Gastroesophageal sphincter (tissue), 4 donors: ENCODE measurements around the gene FLG. TPM values are rescaled to one million over a fixed set of nuclear protein-coding genes. Genes with fewer than 3 reads are reported as not detected.
"Not testable (repeated sequence)": the region's sequence is repeated elsewhere in the genome, so short reads cannot be mapped to it uniquely, and the experiment has no call there.

ENCODE experiments used
- ATAC-seq: fragments of 150-250 bp; one replicate; pipeline ENCODE4 v1.9.1; 2016; ENCODE audit warnings: mild to moderate bottlenecking, moderate library complexity
- H3K27ac ChIP-seq, 4 donors: fragments of 200-600 bp; sonication (generic) in 3 of 4; 1 replicate in 3 of 4; 2 replicates in 1 of 4; pipeline ENCODE4 v1.5.1; 2016 to 2019
- H3K27me3 ChIP-seq: fragments of 200-600 bp; sonication (generic); one replicate; pipeline ENCODE4 v1.5.1; 2019
- H3K36me3 ChIP-seq, 2 donors: fragments of 200-600 bp; sonication (generic); one replicate each; pipeline ENCODE4 v1.5.1; 2019; ENCODE audit warnings: control low read depth in 1 of 2
- H3K4me1 ChIP-seq, 3 donors: fragments of 200-600 bp; sonication (generic); 1 replicate in 2 of 3; 2 replicates in 1 of 3; pipeline ENCODE4 v1.5.1; 2016 to 2019; ENCODE audit warnings: control low read depth in 2 of 3
- H3K4me3 ChIP-seq, 2 donors: fragments of 200-600 bp; sonication (generic); one replicate each; pipeline ENCODE4 v1.5.1; 2019; ENCODE audit warnings: mild to moderate bottlenecking in 1 of 2, moderate library complexity in 1 of 2
- H3K9me3 ChIP-seq, 3 donors: fragments of 200-600 bp; sonication (generic); one replicate each; pipeline ENCODE4 v1.5.1; 2017 to 2019; ENCODE audit warnings: control low read depth in 2 of 3
- EP300 ChIP-seq: sonication (generic); formaldehyde crosslinking; IDR thresholded peaks from one replicate; pipeline ENCODE4 v1.6.1; 2017; ENCODE audit warnings: antibody characterized with exemption, mild to moderate bottlenecking
- POLR2A ChIP-seq, 2 donors: fragments of 450-650 bp; IDR thresholded peaks; one replicate each; pipeline ENCODE4 v1.6.1; 2017; ENCODE audit warnings: antibody characterized with exemption in 2 of 2, mild to moderate bottlenecking in 2 of 2, moderate library complexity in 1 of 2
- POLR2AphosphoS5 ChIP-seq: sonication (generic); formaldehyde crosslinking; IDR thresholded peaks from one replicate; pipeline ENCODE4 v1.6.1; 2017; ENCODE audit warnings: antibody characterized with exemption
- WGBS, 2 donors: methylation state at CpG; one replicate each; pipeline ENCODE4 v1.1.5; 2018; ENCODE audit warnings: low coverage in 1 of 2; 5-methylcytosine and 5-hydroxymethylcytosine counted together
- total RNA-seq, 4 donors: library from RNA; depleted of rRNA; stranded (reverse); fragments of >200 nt; gene quantifications; one replicate each; pipeline ENCODE4 v1.1.0, GENCODE V29; 2016
- TF ChIP-seq, protein P1 (sequence below), 4 experiments: fragments of 200-600 bp in 2 of 4; fragments of 450-650 bp in 2 of 4; sonication (generic) in 1 of 4; IDR thresholded peaks; one replicate each; pipeline ENCODE4 v1.5.1; 2017 to 2019; ENCODE audit warnings: antibody characterized with exemption in 4 of 4, mild to moderate bottlenecking in 2 of 4, moderate library complexity in 2 of 4

FLG gene
- total RNA-seq, 4 donors from 2014 or later, result under 0.01 to 0.08 TPM; not detected in 2

DNA sequence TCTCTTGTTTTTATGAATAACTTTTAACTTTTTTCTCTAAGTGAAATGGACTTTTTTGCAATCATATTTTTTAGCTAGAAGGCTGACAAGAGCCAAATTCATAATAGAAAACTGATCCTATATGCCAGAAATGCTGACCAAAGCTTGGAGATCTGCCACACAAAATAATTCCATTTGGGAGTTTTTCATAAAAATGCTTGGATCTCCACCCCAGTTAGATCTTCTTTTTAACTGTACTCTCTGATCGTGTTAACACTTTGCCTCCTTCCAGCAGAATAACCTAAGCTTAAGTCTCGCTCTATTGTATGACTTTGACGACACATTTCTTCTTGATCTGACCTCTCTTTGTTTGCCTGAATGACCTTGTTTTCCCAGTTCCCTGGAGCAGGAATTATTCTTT is 18.0 kb upstream of the FLG start:
- H3K4me1 ChIP-seq, result no peaks in the 10 kb centered on the region
- no peaks in the 10 kb centered on the region for H3K27me3 ChIP-seq
- ATAC-seq, result no peak
- no peak overlapping the region for H3K27ac ChIP-seq
- no peak overlapping the region for H3K4me3 ChIP-seq
- no peaks in the 10 kb centered on the region for H3K36me3 ChIP-seq
- WGBS, 2 donors, result 45 to 55% methylated on average over 3 of the region's 3 CpGs
- TF ChIP-seq POLR2A (IDR thresholded peaks at IDR 0.05) (no peak), POLR2AphosphoS5 (no peak), EP300 (no peak)
- TF ChIP-seq, protein P1, sequence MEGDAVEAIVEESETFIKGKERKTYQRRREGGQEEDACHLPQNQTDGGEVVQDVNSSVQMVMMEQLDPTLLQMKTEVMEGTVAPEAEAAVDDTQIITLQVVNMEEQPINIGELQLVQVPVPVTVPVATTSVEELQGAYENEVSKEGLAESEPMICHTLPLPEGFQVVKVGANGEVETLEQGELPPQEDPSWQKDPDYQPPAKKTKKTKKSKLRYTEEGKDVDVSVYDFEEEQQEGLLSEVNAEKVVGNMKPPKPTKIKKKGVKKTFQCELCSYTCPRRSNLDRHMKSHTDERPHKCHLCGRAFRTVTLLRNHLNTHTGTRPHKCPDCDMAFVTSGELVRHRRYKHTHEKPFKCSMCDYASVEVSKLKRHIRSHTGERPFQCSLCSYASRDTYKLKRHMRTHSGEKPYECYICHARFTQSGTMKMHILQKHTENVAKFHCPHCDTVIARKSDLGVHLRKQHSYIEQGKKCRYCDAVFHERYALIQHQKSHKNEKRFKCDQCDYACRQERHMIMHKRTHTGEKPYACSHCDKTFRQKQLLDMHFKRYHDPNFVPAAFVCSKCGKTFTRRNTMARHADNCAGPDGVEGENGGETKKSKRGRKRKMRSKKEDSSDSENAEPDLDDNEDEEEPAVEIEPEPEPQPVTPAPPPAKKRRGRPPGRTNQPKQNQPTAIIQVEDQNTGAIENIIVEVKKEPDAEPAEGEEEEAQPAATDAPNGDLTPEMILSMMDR (IDR thresholded peaks at IDR 0.05), result no peak
- H3K9me3 ChIP-seq, result no peaks in the 10 kb centered on the region

DNA sequence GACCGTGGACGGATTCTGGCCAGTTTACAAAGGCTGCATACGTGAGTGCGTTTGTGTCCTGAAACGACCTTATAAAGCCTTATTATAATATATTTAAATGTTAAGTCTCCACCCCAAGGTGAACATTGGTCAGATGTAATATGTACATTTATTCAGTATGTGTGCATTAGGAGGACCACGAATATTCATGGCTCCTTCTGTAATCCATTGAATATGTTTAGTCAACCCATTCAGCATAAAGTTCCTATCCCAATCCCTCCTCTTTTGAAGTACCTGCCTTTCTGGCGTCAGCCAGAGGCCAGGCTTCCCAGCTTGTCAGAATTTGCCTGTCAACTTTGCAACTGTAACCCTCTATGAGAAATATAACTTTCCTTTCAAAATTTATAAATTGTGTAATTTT is 10.4 kb upstream of the FLG start:
- no peaks in the 10 kb centered on the region for H3K27me3 ChIP-seq
- no peaks in the 10 kb centered on the region for H3K4me1 ChIP-seq
- no peak for ATAC-seq
- no peaks in the 10 kb centered on the region for H3K36me3 ChIP-seq
- H3K9me3 ChIP-seq, result no peaks in the 10 kb centered on the region
- TF ChIP-seq POLR2A (IDR thresholded peaks at IDR 0.05) (no peak), EP300 (no peak), POLR2AphosphoS5 (no peak)
- TF ChIP-seq, protein P1 (IDR thresholded peaks at IDR 0.05), result no peak
- 41 to 56% methylated on average over 3 to 7 of the region's 7 CpGs for whole genome bisulfite sequencing, 2 donors
- H3K4me3 ChIP-seq, result no peak overlapping the region
- no peak overlapping the region for H3K27ac ChIP-seq

DNA sequence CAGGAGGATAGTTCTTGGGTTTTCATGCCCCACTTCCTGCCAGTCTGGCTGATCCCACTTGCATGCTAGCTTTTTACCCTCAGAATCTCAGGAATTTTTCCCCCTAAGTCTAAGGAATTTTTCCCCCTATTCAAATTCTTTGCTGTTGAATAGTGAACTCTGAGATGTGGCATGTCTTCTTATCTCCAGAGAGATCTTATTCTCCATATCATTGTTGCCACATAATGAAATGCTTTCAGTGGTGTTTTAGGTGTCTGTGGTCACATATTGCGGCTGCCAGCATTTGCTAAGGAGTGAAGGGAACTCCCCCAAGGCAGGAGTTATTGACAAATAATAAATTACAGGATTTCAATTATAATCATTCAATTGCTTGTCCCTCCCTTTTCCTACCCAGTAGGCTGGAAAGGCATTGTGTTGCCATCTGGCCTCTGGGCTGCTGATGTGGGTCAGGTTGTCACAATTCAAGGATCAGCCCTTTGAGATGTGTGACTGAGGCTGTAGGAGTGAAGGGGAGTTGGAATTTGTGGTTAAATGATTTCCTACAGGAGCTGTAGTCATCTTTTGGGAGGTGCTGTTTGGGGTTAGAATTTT is 3.9 kb upstream of the FLG start:
- no peak for TF ChIP-seq POLR2A (IDR thresholded peaks at IDR 0.05)
- TF ChIP-seq, protein P1 (IDR thresholded peaks at IDR 0.05), result no peak
- no peak for TF ChIP-seq EP300
- no peak for TF ChIP-seq POLR2AphosphoS5
- ATAC-seq, result no peak
- H3K36me3 ChIP-seq, result no peaks in the 10 kb centered on the region
- no peaks in the 10 kb centered on the region for H3K9me3 ChIP-seq
- no peak overlapping the region for H3K4me3 ChIP-seq
- H3K27ac ChIP-seq, result no peak overlapping the region
- no peaks in the 10 kb centered on the region for H3K27me3 ChIP-seq
- WGBS, 2 donors, result 55 to 83% methylated on average over 1 of the region's 1 CpG
- H3K4me1 ChIP-seq, result no peaks in the 10 kb centered on the region

DNA sequence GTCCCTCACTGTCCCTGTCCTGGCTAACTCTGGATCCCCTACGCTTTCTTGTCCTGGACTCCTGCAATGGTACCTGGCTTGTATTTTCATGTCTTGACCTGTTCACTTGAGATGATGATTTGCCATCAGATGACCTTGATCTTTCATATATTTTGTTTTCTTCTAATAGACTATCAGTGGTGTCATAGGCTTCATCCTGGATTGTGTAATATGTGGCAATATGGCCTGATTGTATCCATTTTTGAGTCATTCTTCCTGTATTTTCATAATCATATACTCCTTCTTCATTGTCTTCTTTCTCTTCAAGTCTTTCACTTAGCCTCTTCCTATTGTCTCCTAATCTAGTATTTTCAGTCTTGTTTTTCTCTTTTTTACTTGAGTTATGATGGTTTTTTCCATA is 11.1 kb downstream of the FLG start:
- peaks cover 0 to 31% of the 10 kb centered on the region in 2 donors for H3K36me3 ChIP-seq
- H3K27ac ChIP-seq, result no peak overlapping the region
- H3K4me3 ChIP-seq, result no peak overlapping the region
- peaks cover 0 to 29% (median 0%) of the 10 kb centered on the region in 3 donors for H3K9me3 ChIP-seq
- ATAC-seq, result no peak
- TF ChIP-seq POLR2AphosphoS5 (no peak), EP300 (no peak), POLR2A (IDR thresholded peaks at IDR 0.05) (no peak)
- TF ChIP-seq, protein P1 (IDR thresholded peaks at IDR 0.05), result no peak
- no peaks in the 10 kb centered on the region for H3K27me3 ChIP-seq
- no peaks in the 10 kb centered on the region for H3K4me1 ChIP-seq
- 67% methylated on average over 1 of the region's 1 CpG; no CpG with 5 or more reads in 1 of the 2 donors for WGBS, 2 donors

DNA sequence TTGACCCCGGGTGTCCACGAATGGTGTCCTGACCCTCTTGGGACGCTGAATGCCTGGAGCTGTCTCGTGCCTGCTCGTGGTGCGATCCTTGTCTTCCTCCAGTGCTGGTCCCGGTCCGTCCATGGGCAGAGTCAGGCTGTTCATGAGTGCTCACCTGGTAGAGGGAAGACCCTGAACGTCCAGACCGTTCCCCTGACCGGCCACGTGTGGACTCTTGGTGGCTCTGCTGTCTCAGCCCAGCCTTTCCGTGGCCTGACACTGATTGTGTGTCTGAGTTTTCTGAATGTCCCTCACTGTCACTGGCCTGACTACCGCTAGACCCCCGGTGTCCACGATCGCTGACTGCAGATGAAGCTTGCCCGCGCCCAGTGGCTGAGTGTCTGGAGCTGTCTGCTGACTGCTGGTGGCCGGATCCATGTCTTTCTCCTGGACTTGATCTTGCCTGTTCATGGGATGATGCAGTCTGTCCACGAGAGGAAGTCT is 11.7 kb downstream of the FLG start:
- no peak for ATAC-seq
- Histone ChIP-seq H3K36me3 (peaks cover 0 to 34% of the 10 kb centered on the region in 2 donors), H3K4me3 (no peak overlapping the region), H3K4me1 (no peaks in the 10 kb centered on the region), H3K27ac (no peak overlapping the region), H3K9me3 (peaks cover 0 to 34% (median 0%) of the 10 kb centered on the region in 3 donors), H3K27me3 (no peaks in the 10 kb centered on the region)
- 60% methylated on average over 1 of the region's 21 CpGs; no CpG with 5 or more reads in 1 of the 2 donors for WGBS, 2 donors
- TF ChIP-seq, protein P1 (IDR thresholded peaks at IDR 0.05), result no peak
- no peak for TF ChIP-seq EP300
- no peak for TF ChIP-seq POLR2A (IDR thresholded peaks at IDR 0.05)
- no peak for TF ChIP-seq POLR2AphosphoS5

DNA sequence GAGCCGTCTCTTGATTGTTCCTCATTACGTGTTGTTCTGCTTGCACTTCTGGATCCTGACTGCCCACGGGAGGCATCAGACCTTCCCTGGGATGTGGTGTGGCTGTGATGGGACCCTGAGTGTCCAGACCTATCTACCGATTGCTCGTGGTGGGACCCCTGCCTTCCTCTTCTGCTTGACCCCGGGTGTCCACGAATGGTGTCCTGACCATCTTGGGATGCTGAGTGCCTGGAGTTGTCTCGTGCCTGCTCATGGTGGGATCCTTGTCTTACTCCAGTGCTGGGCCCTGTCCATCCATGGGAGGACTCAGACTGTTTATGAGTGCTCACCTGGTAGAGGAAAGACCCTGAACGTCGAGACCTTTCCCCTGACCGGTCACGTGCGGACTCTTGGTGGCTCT is 12.9 kb downstream of the FLG start:
- Histone ChIP-seq H3K9me3 (peaks cover 0 to 44% (median 0%) of the 10 kb centered on the region in 3 donors), H3K36me3 (peaks cover 0 to 44% of the 10 kb centered on the region in 2 donors)
- ATAC-seq, H3K4me3 ChIP-seq, H3K4me1 ChIP-seq, H3K27ac ChIP-seq, H3K27me3 ChIP-seq: not testable (repeated sequence)
- WGBS, 2 donors, result no CpG with 5 or more reads among the region's 13 CpGs
